GM13977 (cell line): Measurements from ENCODE around the gene CCDC32.
A peak's percentile ranks its signal among the peaks of the same experiment; 100 is the strongest.
"Not testable (repeated sequence)": the region's sequence is repeated elsewhere in the genome, so short reads cannot be mapped to it uniquely, and the experiment has no call there.

Source experiments
- DNase-seq: peaks from one replicate; pipeline ENCODE4 v3.0.0; 2012; ENCODE audit warnings: low spot score
- in situ Hi-C: fragments of 300-500 bp; cut with MboI; formaldehyde crosslinking; loops from one replicate; pipeline ENCODE4 v1.12.0; 2022; ENCODE audit warnings: low sequenced_read_pairs, low pct_unique_long_range_greater_than_20kb, mixed read lengths, inconsistent platforms; ENCODE audit not compliant: unreplicated experiment
- TF ChIP-seq, protein P1 (sequence below): IDR thresholded peaks from 2 replicates; pipeline ENCODE4 v1.5.1; 2012; ENCODE audit warnings: mild to moderate bottlenecking, control low read depth; ENCODE audit not compliant: insufficient read depth; ENCODE audit errors: extremely low read depth, missing control alignments

The CCDC32 gene

DNA sequence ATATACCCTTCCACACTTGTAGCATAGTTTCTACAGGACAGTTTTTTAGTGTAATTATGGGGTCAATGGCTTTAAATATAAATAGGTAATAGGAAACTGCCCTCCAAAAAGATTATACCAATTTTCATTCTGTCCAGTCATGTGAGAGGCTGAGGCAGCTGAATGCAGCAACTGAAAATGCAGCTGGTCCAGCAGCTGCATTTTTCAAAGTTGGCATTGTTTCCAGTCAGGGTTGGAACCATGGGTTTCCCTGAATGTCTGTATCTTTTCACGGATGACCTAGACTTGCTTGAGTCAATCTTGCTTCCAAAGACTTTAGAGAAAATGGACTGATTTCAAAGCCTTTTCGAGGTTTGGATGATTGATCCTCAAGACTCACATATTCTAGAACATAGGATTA lies 19.3 kb upstream of the CCDC32 start:
- TF ChIP-seq, protein P1, sequence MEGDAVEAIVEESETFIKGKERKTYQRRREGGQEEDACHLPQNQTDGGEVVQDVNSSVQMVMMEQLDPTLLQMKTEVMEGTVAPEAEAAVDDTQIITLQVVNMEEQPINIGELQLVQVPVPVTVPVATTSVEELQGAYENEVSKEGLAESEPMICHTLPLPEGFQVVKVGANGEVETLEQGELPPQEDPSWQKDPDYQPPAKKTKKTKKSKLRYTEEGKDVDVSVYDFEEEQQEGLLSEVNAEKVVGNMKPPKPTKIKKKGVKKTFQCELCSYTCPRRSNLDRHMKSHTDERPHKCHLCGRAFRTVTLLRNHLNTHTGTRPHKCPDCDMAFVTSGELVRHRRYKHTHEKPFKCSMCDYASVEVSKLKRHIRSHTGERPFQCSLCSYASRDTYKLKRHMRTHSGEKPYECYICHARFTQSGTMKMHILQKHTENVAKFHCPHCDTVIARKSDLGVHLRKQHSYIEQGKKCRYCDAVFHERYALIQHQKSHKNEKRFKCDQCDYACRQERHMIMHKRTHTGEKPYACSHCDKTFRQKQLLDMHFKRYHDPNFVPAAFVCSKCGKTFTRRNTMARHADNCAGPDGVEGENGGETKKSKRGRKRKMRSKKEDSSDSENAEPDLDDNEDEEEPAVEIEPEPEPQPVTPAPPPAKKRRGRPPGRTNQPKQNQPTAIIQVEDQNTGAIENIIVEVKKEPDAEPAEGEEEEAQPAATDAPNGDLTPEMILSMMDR = no peak
- in situ Hi-C loops = no loop called here

DNA sequence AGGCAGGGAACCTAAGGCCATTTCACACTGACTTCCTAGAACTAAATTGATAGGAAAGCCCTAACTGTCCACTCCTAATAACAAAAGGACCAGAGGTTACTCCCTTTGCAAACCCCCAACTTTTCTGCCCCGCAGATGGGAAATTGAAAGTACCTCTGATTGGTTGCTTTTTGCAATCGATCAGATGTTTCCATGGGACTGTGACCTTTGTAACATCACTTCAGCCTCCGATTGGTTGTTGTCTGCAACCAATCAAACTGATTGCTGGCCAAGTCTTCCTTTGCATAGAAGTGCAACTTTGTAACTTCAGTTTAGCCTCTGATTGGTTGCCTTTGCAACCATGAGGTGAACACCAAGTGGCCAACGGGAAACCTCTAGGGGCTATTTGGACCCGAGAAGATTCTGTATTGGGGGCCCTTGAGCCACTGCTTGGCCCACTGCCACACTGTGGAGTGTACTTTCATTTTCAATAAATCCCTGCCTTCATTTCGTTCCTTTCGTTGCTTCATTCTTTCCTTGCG lies 17.9 kb upstream of the CCDC32 start:
- no peak for DNase-seq
- in situ Hi-C loops = no loop called here
- TF ChIP-seq, protein P1 = no peak

More for the DNA sequence above, 19.3 kb upstream of the CCDC32 start:
- no peak for DNase-seq

DNA sequence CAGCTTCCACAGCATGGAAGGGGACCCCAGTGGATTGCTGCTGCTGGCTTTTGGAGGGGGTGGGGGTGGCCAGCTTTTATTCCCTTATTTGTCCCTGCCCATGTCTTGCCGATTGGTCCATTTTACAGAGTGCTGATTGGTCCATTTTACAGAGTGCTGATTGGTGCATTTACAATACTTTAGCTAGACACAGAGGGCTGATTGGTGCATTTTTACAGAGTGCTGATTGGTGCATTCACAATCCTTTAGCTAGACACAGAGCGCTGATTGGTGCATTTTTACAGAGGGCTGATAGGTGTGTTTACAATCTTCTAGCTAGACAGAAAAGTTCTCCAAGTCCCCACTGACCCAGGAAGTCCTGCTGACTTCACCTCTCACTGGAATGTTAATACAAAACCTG lies 17.0 kb upstream of the CCDC32 start:
- in situ Hi-C loops = not testable (repeated sequence)

DNA sequence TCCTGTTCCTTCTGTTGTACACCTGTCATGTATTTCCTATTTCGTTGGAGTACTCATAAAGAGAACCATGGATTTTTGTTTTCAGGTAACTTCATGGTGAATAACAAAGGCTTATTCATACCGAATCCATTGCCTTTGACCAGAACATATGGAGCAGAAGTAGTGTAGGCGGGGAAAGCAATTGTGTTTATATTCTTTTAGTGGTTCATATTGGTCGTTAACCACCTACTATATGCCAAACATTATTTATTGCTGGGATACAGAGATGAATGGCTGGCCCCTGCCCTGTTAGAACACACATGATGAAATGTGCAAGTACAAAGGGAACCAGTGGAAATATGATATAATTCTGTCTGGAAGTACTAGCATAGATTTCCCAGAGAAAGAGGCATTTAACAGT lies 14.1 kb upstream of the CCDC32 start:
- in situ Hi-C loops = no loop called here
- TF ChIP-seq, protein P1 = no peak
- no peak for DNase-seq

More for the DNA sequence above, 17.0 kb upstream of the CCDC32 start:
- not testable (repeated sequence) for DNase-seq

DNA sequence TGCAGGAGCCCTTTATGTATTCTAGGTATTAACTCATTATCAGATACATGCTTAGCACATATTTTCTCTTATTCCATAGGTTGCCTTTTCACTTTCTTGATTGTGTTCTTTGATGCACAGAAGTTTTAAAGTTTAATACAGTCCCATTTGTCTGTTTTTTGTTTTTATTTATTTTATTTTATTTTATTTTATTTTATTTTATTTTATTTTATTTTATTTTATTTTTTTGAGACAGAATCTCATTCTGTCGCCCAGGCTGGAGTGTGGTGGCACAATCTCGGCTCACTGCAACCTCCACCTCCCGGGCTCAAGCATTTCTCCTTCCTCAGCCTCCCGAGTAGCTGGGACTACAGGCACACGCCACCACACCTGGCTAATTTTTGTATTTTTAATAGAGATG lies 12.1 kb upstream of the CCDC32 start:
- in situ Hi-C loops, DNase-seq: not testable (repeated sequence)

DNA sequence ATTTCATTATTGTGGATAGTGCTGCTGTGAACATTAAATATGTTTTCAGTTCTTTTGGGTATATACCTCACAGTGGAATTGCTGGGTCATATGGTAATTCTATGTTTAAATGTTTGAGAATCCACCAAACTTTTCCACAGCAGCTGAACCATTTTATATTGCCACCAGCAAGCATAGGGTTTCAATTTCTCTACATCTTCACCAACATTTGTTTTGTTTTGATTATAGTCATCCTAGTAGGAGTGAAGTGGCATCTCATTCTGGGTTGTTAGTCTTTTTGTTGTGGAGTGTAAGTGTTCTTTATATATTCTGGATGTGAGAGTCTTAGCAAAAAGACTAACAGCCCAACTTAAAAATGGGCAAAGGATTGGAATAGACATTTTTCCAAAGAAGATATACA lies 10.3 kb upstream of the CCDC32 start:
- in situ Hi-C loops = no loop called here
- no peak for DNase-seq
- TF ChIP-seq, protein P1 = no peak

DNA sequence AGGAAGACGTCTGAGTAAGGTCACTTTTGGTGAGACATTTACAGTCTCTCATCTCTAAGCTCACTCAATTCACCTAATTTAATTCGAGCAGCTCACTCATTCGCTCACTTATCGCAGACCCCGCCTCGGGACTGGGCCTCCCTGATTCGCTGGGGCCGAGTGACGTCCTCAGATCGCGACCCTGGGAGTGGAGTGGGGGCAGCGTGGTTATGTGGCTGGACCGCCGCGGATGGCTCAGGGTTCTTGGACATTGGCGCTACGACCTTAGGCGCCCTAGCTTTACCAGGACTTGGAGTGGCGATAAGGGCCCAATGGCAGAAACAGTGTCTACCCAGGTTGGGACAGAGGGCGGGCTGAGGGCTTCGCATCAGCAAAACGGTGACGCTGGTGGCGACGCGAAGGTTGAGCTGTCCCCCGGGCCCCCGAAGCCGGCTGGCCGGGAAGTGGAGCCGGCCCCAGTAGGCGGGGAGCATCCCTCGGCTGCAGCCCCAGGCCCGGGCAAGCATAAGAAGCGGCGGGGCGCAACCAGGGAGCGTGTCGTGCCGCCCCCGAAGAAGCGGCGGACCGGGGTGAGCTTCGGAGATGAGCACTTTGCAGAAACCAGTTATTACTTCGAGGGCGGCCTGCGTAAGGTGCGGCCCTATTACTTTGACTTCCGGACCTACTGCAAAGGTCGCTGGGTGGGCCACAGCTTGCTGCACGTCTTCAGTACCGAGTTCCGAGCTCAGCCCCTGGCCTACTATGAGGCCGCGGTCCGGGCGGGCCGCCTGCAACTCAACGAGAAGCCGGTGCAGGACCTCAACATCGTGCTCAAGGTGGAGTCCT lies 4.5 kb upstream of the CCDC32 start, which contains the start of gene RPUSD2:
RPUSD2 (plus strand) TSS at position 171 of the 825 bp plus-strand sequence; CDS start at position 210, 39 bp downstream.
- TF ChIP-seq, protein P1 = no peak
- in situ Hi-C loops = no loop called here
- DNase-seq = peak; percentile 93
